Measurements from ENCODE around the gene DNASE2. TPM values are rescaled to one million over a fixed set of nuclear protein-coding genes. Genes with fewer than 3 reads are reported as not detected.

Gene DNASE2
- total RNA-seq, 1 experiment from 2014 or later = 23.8 TPM

DNA sequence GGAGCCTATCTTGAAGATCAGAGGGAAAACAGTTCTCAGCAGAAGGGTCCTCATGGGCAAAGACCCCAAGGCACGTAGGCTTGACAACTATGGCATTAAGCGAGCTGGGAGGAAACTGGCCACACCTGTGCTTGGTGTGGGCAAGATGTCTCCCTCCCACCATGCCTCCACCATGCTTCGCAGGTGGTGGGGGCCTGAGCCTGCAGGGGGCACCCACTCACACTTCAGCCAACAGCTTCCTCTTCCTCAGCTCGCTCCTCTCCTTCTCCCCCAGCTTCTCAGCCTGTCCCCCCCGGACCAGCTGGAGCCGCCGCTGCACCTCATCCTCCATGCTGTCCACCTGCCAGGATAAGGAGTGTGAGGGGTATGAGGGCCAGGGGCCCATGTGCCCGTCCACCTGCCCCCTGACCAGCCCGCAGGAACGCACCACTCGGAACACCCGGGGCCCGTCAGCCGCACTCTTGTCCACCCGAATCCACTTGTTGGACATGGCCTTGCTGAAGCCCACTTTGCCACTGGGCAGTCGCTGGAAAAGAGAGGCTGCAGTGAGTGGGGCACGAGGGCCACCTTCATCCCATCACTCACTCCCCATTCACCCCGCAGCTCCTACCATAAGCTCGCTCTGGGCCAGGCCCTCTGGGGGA is 48.9 kb upstream of the DNASE2 start:
- H2BK5ac ChIP-seq (ENCODE audit: insufficient read length, low read length) = no peak overlapping the region
- H3K23me2 ChIP-seq (ENCODE audit: insufficient read length, low read depth, low read length, poor library complexity, severe bottlenecking) = peaks cover 4% of the 10 kb centered on the region
- TF ChIP-seq, protein P1, sequence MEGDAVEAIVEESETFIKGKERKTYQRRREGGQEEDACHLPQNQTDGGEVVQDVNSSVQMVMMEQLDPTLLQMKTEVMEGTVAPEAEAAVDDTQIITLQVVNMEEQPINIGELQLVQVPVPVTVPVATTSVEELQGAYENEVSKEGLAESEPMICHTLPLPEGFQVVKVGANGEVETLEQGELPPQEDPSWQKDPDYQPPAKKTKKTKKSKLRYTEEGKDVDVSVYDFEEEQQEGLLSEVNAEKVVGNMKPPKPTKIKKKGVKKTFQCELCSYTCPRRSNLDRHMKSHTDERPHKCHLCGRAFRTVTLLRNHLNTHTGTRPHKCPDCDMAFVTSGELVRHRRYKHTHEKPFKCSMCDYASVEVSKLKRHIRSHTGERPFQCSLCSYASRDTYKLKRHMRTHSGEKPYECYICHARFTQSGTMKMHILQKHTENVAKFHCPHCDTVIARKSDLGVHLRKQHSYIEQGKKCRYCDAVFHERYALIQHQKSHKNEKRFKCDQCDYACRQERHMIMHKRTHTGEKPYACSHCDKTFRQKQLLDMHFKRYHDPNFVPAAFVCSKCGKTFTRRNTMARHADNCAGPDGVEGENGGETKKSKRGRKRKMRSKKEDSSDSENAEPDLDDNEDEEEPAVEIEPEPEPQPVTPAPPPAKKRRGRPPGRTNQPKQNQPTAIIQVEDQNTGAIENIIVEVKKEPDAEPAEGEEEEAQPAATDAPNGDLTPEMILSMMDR (conservative IDR thresholded peaks at IDR 0.05) = no peak
- H3K4me3 Mint-ChIP-seq = no peak overlapping the region
- WGBS (ENCODE audit: extremely low coverage, insufficient read length, low lambda C conversion rate) = no CpG with 5 or more reads among the region's 19 CpGs
- H3K4me1 Mint-ChIP-seq = peaks cover 10 to 13% of the 10 kb centered on the region in 2 experiments
- H3K27me3 Mint-ChIP-seq (ENCODE audit: low read depth) = no peaks in the 10 kb centered on the region; the same call in 1 of the 2 replicates
- H2AK5ac ChIP-seq (ENCODE audit: insufficient read length, low read length) = no peak overlapping the region
- no peak overlapping the region for H3K27ac ChIP-seq (ENCODE audit: insufficient read length, low read depth, low read length)
- peaks cover 6% of the 10 kb centered on the region for H3K79me1 ChIP-seq (ENCODE audit: insufficient read depth, low read depth, low read length, poor library complexity, severe bottlenecking)
- no peak overlapping the region for H2BK120ac ChIP-seq (ENCODE audit: low read depth, low read length, poor library complexity, severe bottlenecking)
- H3K27me3 ChIP-seq (ENCODE audit: insufficient read depth, low read length) = no peaks in the 10 kb centered on the region
- H2BK15ac ChIP-seq (ENCODE audit: low read depth, low read length) = no peak overlapping the region
- DNase-seq = no peak
- H2BK20ac ChIP-seq (ENCODE audit: low read depth, low read length, poor library complexity, severe bottlenecking) = no peak overlapping the region
- H4K5ac ChIP-seq (ENCODE audit: insufficient read length, low read depth, low read length) = no peak overlapping the region
- no peak overlapping the region for H3K4ac ChIP-seq (ENCODE audit: low read depth, low read length)
- H3K9me3 ChIP-seq (ENCODE audit: control insufficient read depth, low read depth, low read length) = no peaks in the 10 kb centered on the region
- no peaks in the 10 kb centered on the region for H3K9me3 Mint-ChIP-seq
- peaks cover 9% of the 10 kb centered on the region; the same call in 1 of the 2 replicates for H3K79me2 ChIP-seq (ENCODE audit: insufficient read depth, low read length)
- H2AFZ ChIP-seq (ENCODE audit: low read length) = no peak overlapping the region
- H3K27ac Mint-ChIP-seq = no peak overlapping the region
- no peak overlapping the region for H2BK12ac ChIP-seq (ENCODE audit: insufficient read length, low read depth, low read length)
- H3K4me2 ChIP-seq (ENCODE audit: insufficient read depth, insufficient read length, low read length) = no peak overlapping the region
- H3K18ac ChIP-seq (ENCODE audit: insufficient read length, low read depth, low read length) = no peak overlapping the region
- H3K36me3 Mint-ChIP-seq (ENCODE audit: insufficient read depth in 1 of 3, low read depth in 3 of 3) = peaks cover 37 to 62% (median 52%) of the 10 kb centered on the region in 3 experiments; a peak in 6 of 7 replicates
- no peak overlapping the region for H3K23ac ChIP-seq (ENCODE audit: insufficient read length, low read depth, low read length)
- H4K91ac ChIP-seq (ENCODE audit: insufficient read length, low read depth, low read length) = no peak overlapping the region
- no peak overlapping the region for H3K14ac ChIP-seq (ENCODE audit: insufficient read depth, low read length)
- H3K4me1 ChIP-seq (ENCODE audit: insufficient read depth, low read length) = no peaks in the 10 kb centered on the region
- no peak overlapping the region for H3K56ac ChIP-seq (ENCODE audit: insufficient read length, low read depth, low read length)
- H3K9ac ChIP-seq (ENCODE audit: extremely low read depth, insufficient read length, low read length) = no peak overlapping the region
- H3T11ph ChIP-seq (ENCODE audit: low read length) = no peak overlapping the region
- H4K20me1 ChIP-seq (ENCODE audit: control insufficient read depth, insufficient read depth, insufficient read length) = peaks cover 5% of the 10 kb centered on the region
- H4K8ac ChIP-seq (replicated peaks; ENCODE audit: insufficient read length, low read depth, low read length) = no peak overlapping the region

Measured in H9 (cell line).